Measurements from ENCODE around the gene KCNA5. TPM values are rescaled to one million over a fixed set of nuclear protein-coding genes. Genes with fewer than 3 reads are reported as not detected.

KCNA5 gene
- total RNA-seq, 1 donor from 2014 or later: 0.82 TPM

- Mint-ChIP-seq H3K36me3 (no peaks in the 10 kb centered on the region), H3K9me3 (no peaks in the 10 kb centered on the region), H3K27me3 (peaks cover 70% of the 10 kb centered on the region), H3K4me3 (no peak overlapping the region), H3K27ac (no peak overlapping the region), H3K4me1 (ENCODE audit: unreplicated experiment) (no peaks in the 10 kb centered on the region)
- no peak for TF ChIP-seq CTCF (conservative IDR thresholded peaks at IDR 0.05)
- DNase-seq (ENCODE audit: extremely low spot score, unreplicated experiment): no peak
Observed at GRCh38 chr12:5000658-5001385, 42.9 kb upstream of the KCNA5 start.

- no peaks in the 10 kb centered on the region for H3K4me1 Mint-ChIP-seq (ENCODE audit: unreplicated experiment)
- H3K27ac Mint-ChIP-seq: peak overlapping the region; percentile 44
- DNase-seq (ENCODE audit: extremely low spot score, unreplicated experiment): peak; percentile 76
- no peak overlapping the region for H3K4me3 Mint-ChIP-seq
- peak; percentile 90 for TF ChIP-seq CTCF (conservative IDR thresholded peaks at IDR 0.05)
- no peaks in the 10 kb centered on the region for H3K9me3 Mint-ChIP-seq
- no peaks in the 10 kb centered on the region for H3K36me3 Mint-ChIP-seq
- peaks cover 59% of the 10 kb centered on the region for H3K27me3 Mint-ChIP-seq
Observed at GRCh38 chr12:5003025-5003666, 40.5 kb upstream of the KCNA5 start.

- H3K4me1 Mint-ChIP-seq (ENCODE audit: unreplicated experiment): no peaks in the 10 kb centered on the region
- DNase-seq (ENCODE audit: extremely low spot score, unreplicated experiment): no peak
- no peaks in the 10 kb centered on the region for H3K9me3 Mint-ChIP-seq
- no peak overlapping the region for H3K4me3 Mint-ChIP-seq
- no peak overlapping the region for H3K27ac Mint-ChIP-seq
- H3K27me3 Mint-ChIP-seq: peaks cover 49% of the 10 kb centered on the region
- no peak for TF ChIP-seq CTCF (conservative IDR thresholded peaks at IDR 0.05)
- H3K36me3 Mint-ChIP-seq: no peaks in the 10 kb centered on the region
Observed at GRCh38 chr12:5008661-5009060, 35.0 kb upstream of the KCNA5 start.

GRCh38 chr12:5010151-5010550, 33.5 kb upstream of the KCNA5 start:
- Mint-ChIP-seq H3K4me3 (no peak overlapping the region), H3K27me3 (peaks cover 58% of the 10 kb centered on the region), H3K36me3 (no peaks in the 10 kb centered on the region), H3K27ac (no peak overlapping the region), H3K9me3 (no peaks in the 10 kb centered on the region), H3K4me1 (ENCODE audit: unreplicated experiment) (no peaks in the 10 kb centered on the region)
- no peak for DNase-seq (ENCODE audit: extremely low spot score, unreplicated experiment)
- TF ChIP-seq CTCF (conservative IDR thresholded peaks at IDR 0.05): no peak

- no peak for DNase-seq (ENCODE audit: extremely low spot score, unreplicated experiment)
- H3K36me3 Mint-ChIP-seq: no peaks in the 10 kb centered on the region
- H3K9me3 Mint-ChIP-seq: no peaks in the 10 kb centered on the region
- H3K4me3 Mint-ChIP-seq: no peak overlapping the region
- no peak for TF ChIP-seq CTCF (conservative IDR thresholded peaks at IDR 0.05)
- peaks cover 5% of the 10 kb centered on the region for H3K4me1 Mint-ChIP-seq (ENCODE audit: unreplicated experiment)
- H3K27me3 Mint-ChIP-seq: peaks cover 63% of the 10 kb centered on the region
- no peak overlapping the region for H3K27ac Mint-ChIP-seq
Observed at GRCh38 chr12:5012337-5012736, 31.3 kb upstream of the KCNA5 start.
